NCI-H146 treated with DMSO at 0.1 percent for 48 hours (cell line): Measurements from ENCODE around the gene INSIG1.
A peak's percentile ranks its signal among the peaks of the same experiment; 100 is the strongest.

Source experiments
- DNase-seq: peaks from one replicate; lab custom pipeline; 2025; ENCODE audit not compliant: unreplicated experiment; lab: John Stamatoyannopoulos, UW

Gene INSIG1

DNA sequence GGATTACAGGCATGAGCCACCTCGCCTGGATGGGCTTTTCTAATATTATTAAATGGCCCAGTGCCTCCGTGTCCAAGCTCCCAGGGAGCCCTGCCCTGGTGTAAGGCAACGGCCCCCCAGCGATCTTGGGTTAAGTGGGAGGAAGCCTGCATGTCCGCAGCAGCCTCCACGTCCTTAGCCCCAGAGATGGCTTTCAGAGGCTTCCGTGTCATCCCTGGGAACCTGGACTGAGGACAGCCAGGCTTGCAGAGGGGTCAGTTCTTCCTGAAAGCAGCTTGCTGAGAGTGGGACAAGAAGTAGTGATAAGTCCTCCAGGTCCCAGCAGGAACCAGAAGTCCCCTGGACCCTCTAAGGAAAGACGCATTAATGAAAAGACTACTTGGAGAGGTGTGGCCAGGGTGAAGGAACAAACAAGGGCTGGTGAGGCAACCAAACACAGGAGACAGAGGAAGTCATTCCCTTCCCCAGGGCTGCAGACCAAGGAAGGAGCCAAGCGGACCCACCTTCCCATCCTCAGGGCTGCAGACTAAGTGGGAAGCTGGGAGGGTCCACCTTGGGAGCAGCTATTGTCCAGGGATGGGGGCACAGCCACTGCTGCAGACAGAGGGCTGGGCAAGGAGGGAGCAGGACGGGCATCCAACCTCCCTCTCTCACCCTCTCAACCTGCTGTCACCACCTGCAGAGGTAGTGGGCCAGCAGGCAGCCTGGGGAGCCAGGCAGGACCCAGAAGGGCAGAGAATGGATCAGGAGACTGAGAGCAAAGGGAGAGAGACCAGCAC lies 13.0 kb upstream of the INSIG1 start:
- no peak for DNase-seq

DNA sequence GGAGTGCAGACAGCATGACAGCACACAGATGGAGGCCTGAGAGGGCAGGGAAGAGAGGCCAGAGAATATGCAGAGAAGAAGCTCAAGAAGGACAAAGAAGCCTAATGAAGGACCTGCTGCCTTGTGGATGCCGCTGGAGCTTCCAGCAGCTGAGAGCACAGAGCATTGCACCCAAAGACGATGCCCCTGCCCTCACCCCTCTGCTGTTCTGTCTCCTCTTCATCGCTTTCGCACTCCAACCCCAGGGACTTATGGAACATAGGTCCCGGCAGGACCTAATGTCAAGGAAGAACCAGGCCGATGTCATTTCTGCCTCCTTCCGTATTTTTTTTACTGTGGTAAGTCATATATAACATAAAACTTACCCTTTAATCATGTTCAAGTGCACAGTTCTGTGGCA lies 12.3 kb upstream of the INSIG1 start:
- DNase-seq = no peak

DNA sequence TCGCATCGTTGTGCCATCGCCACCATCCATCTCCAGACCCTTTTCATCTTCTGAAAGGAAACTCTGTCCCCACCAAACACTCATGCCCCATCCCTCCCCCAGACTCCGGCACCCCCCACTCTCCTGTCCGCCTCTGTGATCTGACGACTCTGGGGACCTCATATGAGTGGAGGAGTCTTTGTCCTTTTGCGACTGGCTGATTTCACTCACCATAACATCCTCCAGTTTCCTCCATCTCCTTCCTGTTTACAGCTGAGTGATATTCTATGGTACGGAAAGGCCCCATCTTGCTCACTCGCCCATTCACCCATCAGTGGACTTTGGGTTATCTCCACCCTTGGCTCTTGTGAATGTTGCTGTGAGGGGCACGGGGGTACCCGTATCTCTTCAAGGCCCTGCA lies 11.8 kb upstream of the INSIG1 start:
- DNase-seq = no peak

DNA sequence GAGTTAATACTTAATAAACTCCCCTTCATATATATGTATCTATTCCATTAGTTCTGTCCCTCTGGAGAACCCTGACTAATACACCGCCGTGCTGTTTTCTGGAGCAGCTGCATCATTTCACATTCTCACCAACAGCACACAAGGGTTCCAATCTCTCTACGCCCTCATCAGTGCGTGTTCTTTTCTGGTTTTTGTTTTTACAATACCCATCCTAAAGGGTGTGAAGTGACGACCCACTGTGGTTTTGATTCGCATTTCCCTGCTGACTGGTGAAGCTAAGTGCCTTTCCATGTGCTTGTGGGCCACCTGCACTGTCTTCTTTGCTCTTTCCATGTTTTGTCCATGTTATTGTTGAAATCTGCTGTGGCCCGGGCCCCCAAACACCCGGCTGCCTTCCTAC lies 11.0 kb upstream of the INSIG1 start:
- DNase-seq = no peak

DNA sequence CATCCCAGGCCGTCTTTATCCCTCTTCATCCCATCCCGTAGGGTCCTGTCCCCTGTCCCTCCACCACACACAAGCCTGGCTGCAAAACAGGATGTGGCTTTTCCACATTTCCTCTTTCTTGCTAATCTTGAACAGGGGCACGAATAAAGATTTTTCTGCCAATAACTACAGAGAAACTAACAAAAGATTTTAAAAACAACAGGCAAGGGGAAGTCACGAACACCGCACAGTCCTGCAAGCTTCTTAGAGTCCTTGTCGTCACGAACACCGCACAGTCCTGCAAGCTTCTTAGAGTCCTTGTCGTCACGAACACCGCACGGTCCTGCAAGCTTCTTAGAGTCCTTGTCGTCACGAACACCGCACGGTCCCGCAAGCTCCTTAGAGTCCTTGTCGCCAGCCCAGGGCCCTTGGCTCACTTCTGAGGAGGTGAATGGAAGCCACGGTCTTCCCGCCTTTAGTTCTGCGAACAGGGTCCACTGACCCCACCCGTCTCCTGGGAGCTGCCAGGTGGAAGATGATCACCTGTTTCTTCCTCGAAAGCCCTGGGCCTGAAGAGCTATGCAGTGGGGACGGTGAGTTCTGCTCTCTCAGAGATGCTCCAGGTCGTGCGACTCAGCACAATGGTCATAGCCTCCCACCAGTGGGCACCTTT lies 10.3 kb upstream of the INSIG1 start:
- no peak for DNase-seq

DNA sequence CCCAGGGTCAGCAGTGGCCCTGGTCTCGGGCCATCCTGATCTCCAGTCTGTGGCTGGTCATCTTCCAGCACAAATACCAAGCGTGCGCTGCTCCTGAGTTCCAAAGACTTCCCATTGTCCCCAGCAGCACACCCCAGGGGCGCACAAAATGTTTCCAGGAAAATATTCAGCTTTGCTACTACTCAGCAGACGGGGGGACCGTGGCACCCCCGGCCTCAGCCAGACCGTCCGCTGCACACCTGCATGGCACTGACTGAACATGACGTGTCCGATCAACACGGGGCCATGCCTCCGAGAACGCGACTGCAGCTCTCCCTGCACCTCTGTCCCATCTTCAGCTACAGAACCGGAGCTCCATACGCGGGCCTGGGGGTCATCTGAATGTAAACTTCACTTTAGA lies 9.6 kb upstream of the INSIG1 start:
- no peak for DNase-seq

DNA sequence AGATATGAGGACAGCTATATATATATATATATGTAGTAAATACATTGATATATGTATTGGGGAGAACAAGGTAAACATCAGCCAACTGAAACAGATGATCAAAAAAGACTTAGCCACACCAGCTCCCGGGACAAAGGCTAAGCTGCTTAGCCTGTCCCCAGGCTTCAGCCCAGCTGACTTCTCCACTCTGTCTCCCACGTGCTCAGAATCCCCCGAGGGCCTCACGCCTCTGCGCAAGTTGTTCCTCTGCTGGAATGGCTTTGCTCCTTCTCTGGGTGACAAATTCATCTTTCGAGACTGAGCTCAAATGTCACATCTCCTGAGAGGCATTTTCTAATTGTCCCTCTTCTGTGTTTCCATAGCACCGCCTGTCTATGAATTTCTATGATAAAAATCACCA lies 8.6 kb upstream of the INSIG1 start:
- DNase-seq = no peak

DNA sequence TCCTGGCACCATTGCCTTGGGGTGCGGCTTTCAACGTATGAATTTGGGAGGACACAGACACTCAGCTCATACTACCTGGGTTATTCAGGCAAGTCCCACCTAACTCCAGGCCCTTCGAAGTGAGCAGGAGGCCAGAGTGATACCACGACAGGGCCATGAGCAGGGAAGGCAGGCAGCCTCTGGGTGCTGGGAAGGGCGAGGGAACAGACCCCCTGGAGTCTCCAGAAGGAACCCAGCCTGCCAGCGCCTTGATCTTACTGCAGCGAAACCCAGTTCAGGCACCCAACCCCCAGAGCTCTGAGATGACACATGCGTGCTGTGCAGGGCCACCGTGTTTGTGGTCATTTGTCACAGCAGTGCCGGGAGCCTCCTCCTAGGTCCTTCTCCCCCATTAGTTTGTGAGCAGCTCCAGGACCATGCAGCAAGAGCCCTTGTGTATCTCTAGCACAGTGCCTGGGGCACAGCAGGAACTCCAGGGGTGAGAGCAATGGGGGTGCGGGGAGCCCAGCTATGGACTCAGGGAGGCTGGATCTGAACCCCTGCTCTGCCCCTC lies 7.7 kb upstream of the INSIG1 start:
- no peak for DNase-seq

DNA sequence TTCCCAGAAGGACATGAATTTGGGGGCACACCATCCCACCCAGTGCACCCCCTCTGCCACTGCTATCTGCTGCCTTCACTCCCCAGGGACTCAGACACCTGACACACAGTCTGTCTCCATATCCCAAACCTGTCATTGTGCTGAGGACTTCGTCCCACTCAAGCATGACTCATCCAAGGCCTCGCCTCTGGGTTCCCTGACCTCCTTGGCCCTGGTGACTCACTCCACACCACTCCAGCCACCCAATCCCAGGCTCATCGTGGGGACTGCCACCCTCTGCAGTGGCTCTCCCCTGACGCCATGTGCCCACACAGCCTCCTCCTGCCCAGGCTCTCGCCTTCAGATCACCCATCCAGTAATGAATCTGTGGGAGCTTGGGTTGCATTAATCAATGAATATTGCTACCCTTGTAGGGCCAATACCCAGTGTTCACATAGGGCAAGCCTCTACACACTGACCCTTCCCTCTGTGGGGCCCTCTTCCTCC lies 6.6 kb upstream of the INSIG1 start:
- DNase-seq = no peak

DNA sequence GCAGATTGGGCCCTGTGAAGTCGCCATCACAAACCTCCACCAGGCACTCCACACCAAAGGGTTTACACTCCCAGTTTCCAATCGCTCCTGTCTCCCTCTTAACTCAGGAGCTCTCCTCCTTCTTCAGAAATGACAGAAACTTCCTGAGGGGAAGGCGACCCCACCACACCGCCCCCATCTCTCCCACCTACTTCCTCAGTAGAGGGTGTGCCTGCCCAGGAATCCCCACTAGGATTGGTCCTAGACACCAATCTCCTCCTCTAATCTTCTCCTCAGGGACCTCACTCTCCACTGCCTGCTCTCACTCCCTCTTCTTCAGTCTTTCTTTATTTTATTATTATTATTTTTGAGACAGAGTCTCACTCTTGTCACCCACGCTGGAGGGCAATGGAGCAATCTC lies 5.9 kb upstream of the INSIG1 start:
- DNase-seq = no peak

DNA sequence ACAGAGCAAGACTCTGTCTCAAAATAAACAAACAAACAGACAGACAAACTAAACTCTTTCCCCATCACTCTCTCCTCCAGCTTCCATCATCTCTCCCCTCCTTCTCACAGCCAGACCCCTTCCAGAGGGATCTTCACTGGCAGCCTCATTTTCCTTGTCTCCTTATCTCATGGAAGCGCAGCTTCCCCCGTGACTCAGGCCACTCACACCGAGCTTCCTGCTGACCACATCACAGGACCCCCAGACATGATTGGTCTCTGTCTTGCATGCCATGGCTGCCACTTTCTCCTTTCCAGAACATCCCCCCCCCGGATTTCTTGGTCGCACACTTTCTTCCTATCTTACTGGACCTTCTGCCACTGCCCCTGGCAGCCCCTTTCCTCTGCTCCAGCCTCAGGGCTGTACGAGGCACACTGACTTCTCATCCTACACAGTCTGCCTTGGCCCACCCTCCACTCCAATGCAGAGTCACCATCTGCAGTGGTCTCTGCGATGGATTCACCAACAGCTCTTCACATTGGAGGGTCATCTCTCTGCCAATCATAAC lies 4.9 kb upstream of the INSIG1 start:
- DNase-seq = no peak

DNA sequence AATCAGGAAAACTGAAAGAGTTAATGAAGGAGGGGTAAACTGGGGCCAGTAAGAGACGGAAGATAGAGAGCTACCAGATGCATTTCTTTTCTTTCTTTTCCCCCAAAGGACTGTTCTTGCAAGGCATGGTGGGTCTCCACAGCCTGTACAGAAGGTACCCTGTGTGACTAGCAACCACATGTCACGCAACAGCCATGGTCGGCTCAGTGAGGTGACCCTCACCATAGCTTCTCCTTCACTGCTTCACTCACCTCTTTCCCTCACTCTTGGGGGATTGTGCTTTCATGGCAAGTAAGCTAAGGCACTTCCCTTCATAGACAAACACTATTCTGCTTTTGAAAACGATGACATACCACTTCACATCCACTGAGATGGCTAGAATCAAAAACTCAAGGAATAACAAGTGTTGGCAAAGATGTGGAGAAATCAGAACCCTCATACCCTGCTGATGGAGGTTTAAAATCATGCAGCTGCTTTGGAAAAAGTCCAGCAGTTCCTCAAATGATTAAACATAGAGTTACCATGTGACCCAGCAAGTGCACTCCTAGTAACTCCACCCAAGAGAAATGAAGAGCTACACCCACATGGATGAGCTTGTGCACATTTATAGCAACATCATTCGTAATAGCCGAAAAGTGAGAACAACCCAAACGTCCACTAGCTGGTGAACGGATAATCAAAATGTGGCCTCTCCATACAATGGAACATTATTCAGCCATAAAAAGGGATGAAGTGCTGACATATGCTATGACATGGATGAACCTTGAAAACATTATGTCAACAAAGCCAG lies 3.8 kb upstream of the INSIG1 start:
- no peak for DNase-seq

DNA sequence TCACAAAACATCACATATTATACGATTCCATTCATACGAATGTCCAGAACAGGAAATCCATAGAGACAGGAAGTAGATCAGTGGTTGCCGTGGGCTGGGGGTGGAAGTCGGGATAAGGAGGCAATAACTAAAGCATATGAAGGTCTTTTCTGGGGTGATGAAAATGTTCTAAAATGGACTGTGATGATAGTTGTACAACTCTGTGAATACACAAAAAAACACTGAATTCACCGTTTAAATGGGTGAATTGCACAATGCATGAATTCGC lies 3.2 kb upstream of the INSIG1 start:
- no peak for DNase-seq

DNA sequence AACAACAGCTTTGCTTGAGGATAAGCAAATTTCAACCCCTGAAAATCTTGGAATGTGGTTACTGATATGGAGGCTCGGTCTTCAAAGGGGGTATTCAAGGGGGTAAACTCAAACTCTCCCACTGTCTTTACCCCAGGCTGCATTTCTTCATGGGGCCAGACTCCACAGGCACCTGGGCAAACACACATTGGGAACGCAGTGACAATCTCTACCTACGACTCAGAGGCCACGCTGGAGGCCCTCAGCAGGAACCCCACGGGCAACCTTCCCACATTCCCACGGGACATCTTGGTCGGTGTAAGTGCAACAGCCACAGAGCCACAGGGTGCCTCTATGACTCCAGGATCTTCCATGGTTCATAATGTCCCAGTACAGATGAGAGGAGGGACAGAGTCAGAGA lies 2.2 kb upstream of the INSIG1 start:
- no peak for DNase-seq

DNA sequence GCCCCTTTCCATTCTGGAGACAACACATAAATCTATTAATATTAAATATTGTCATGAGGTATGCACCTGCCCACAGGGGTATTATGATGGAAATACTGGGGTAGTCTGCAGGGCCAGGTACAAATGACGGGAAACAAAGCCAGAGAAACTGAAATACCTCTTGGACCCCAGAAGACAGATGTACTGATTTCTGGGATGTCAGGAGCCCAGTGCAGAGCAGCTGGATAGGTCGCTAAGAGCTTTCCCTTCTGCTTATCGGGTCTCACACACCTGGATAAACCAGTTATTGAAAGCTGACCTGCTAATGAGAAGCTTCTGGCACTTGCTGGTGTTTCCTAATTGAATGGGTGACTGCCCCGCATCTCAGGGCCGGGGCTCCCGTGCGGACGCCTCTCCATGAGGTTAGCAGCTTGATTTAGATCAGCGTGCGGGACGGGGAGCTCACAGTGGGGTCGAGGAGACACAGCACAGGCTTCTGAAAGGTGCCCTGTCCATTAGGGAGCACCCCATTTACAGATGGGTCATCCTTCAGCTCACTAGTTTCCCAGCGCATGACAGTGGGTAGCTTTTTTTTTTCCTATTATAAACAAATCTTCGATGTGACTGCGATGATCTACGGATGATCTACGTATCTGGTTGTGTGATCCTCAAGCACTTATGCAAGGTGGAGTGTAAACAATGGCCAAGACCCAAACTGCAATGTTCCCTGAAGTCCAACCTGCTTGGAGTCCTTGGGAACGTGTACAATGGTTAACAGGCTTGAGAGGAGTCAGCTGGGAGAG lies 1.5 kb upstream of the INSIG1 start:
- DNase-seq = no peak

DNA sequence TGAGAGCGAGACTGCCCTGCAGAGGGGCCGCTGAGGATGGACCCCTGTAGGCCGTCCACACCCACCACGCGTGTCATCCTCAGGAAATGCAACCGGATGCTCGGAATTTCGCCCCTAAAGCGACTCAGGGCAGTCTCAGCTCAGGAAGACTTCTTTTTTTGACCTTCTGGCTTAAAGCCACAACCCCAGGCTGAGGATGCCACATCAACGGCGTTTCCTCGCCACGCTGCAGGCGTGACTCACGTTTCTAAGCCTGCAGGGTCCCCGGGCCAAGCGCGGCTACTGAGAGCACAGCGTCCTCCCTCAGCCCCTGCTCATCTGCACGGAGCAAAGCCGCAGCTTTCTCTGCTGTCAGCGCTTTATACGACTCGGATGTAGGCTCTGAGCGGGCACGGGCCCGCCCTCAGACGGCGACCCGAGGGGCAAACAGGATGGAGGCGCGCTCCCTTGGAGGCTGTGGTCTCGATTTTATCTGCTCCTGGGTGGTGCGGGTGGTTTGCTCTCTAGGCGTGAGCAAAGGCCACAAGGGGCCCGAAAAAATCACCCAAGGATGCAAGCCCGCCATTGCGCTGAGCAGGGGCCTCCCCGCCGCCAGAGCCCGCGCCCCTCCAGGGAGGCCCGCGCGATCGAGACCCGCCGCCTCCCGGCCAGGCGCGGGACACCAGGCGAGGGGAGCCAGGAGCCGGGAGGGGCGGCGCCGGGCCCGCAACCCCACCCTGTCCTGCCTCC lies 726 bp upstream of the INSIG1 start:
- peak; percentile 34 for DNase-seq

DNA sequence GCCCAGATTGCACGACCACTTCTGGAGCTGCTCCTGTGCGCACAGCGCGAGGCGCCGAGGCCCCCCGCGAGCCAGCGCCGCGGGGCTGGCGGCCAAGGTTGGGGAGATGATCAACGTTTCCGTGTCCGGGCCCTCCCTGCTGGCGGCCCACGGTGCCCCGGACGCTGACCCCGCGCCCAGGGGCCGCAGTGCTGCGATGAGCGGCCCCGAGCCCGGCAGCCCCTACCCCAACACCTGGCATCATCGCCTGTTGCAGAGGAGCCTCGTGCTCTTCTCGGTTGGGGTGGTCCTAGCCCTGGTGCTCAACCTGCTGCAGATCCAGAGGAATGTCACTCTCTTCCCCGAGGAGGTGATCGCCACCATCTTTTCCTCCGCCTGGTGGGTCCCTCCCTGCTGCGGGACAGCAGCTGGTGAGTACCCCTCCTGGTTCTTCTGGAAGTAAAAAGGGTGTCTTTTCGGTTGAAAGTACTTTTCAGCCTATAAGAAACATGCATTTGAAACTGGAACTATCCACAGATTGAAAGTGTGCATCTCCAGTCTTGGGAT lies 683 bp downstream of the INSIG1 start:
- DNase-seq = no peak

DNA sequence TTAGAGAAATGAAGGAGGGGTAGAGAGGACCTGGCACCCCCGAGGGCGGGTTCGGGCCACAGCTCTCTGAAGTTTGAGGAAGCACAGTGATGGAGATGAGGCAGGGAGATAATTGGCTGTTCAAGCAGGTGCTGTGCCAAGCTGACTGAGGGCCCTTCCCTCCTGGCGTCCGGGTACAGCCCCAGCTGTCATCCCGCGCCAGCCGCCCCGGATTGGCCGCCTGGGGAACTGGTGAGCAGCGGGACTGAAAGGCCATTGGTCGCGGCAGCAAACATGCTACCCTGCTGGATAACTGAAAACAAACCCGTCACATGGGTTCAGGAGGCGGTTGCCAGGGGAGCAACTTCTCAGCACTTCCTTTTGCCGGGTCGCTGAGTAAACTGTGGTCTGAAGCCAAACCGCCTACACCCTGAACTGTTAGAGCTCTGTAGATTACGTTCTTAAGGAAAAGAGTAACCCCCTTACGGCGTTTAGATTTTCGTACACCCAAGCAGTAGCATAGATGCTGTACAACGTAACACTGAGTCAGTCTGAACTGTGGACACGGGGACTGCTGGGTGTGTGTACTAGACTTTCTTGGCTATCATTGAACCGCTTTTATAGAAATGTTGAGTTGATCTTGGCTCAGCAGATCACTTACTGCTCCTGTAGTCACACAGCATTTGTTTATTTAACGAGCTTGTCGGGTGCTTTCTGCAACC lies 1.3 kb downstream of the INSIG1 start:
- DNase-seq = peak; percentile 82

DNA sequence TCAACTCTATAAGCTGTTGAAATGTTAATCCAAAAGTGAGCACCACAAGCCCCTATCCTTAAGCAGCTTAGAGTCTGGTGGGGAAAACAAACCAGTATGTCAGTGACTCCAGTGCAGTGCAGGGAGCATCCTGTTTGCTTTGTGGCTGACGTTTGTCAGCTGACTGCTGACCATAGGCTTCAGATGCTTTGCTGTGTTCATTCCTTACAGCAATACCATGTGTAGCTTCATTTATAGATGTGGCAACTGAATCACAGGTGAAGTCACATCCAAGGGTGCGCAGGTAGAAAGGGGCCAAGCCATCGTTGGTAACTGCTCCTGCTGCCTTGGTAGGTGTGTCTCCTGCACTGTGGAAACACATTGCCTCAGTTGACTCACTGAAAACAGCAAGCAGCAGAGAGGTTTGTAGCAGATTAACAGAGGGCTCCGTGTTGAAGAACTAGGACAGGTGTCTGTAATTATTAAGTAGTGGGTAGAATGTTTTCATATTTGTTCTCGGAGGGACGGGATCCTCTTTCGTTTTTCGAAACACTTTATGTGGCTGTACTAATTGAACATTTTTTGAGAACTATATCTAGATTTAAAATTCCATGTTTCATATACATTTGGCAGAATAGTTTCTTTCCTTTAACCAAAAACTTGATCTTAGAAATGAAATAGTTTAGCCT lies 2.0 kb downstream of the INSIG1 start:
- DNase-seq = no peak
